K562 (cell line): ENCODE measurements around the gene SPPL2C. TPM values are rescaled to one million over a fixed set of nuclear protein-coding genes. Genes with fewer than 3 reads are reported as not detected.

Experiments used
- BMI1 ChIP-seq: fragments of 150-350 bp; IDR thresholded peaks from 2 replicates; pipeline ENCODE4 v1.6.1; 2014; ENCODE audit warnings: low read length
- C11orf30 ChIP-seq: fragments of 450-650 bp; IDR thresholded peaks from 2 replicates; pipeline ENCODE4 v1.6.1; 2016; ENCODE audit warnings: low read depth, mild to moderate bottlenecking
- HDAC1 ChIP-seq, 2 experiments: fragments of 450-650 bp; IDR thresholded peaks; 2 replicates each; pipeline ENCODE4 v1.6.1; 2016 to 2017; ENCODE audit warnings: inconsistent platforms in 1 of 2, mild to moderate bottlenecking in 1 of 2, moderate library complexity in 1 of 2
- HLTF ChIP-seq: fragments of 450-650 bp; IDR thresholded peaks from 2 replicates; pipeline ENCODE4 v1.6.1; 2016
- KAT2B ChIP-seq: IDR thresholded peaks from one replicate; pipeline ENCODE4 v1.6.1; 2012; ENCODE audit warnings: low read depth, mild to moderate bottlenecking, control low read depth, inconsistent platforms, low read length, moderate library complexity
- MEF2D ChIP-seq: conservative IDR thresholded peaks from 2 replicates; pipeline ENCODE4 v1.6.1; 2016; ENCODE audit warnings: low read depth, missing genetic modification characterization, missing compliant biosample characterization
- MEIS2 ChIP-seq: fragments of 450-650 bp; IDR thresholded peaks from 2 replicates; pipeline ENCODE4 v1.6.1; 2014; ENCODE audit warnings: mild to moderate bottlenecking; ENCODE audit not compliant: partially characterized antibody
- NCOA6 ChIP-seq: fragments of 450-650 bp; IDR thresholded peaks from 2 replicates; pipeline ENCODE4 v1.6.1; 2017; ENCODE audit warnings: mild to moderate bottlenecking
- PRPF4 ChIP-seq: fragments of 200-400 bp; formaldehyde crosslinking; IDR thresholded peaks from one replicate; pipeline ENCODE4 v1.6.1; 2017; ENCODE audit warnings: low read length, low read depth, mild to moderate bottlenecking; ENCODE audit not compliant: insufficient read depth, poor library complexity, severe bottlenecking
- RAD21 ChIP-seq, 2 experiments: fragments of 250-450 bp in 1 of 2; fragments of 450-650 bp in 1 of 2; sonication (Bioruptor Pico) in 1 of 2; formaldehyde crosslinking in 1 of 2; IDR thresholded peaks in 1 of 2; conservative IDR thresholded peaks in 1 of 2; 2 replicates each; pipeline versions ENCODE4 v1.4.0 to v1.8.0; 2020 to 2022; ENCODE audit warnings: mild to moderate bottlenecking in 2 of 2, moderate library complexity in 1 of 2
- RBM39 ChIP-seq: fragments of 200-400 bp; formaldehyde crosslinking; optimal IDR thresholded peaks from 2 replicates; pipeline ENCODE3; 2018; ENCODE audit warnings: low read depth, low read length
- SP2 ChIP-seq: IDR thresholded peaks from 2 replicates; pipeline ENCODE4 v1.6.1; 2011; ENCODE audit warnings: mild to moderate bottlenecking, low read depth, low read length, moderate library complexity; ENCODE audit not compliant: poor library complexity, severe bottlenecking; ENCODE audit errors: extremely low read depth
- TAF15 ChIP-seq: fragments of 200-400 bp; formaldehyde crosslinking; IDR thresholded peaks from 2 replicates; pipeline ENCODE4 v1.6.1; 2017; ENCODE audit warnings: mild to moderate bottlenecking, low read depth, low read length, moderate library complexity
- TAF7 ChIP-seq: fragments of 450-650 bp; IDR thresholded peaks from 2 replicates; pipeline ENCODE4 v1.6.1; 2016; ENCODE audit warnings: missing genetic modification characterization, missing compliant biosample characterization
- TGIF2 ChIP-seq: sonication (generic); formaldehyde crosslinking; IDR thresholded peaks from 2 replicates; pipeline ENCODE4 v1.8.1; 2022; ENCODE audit warnings: mild to moderate bottlenecking, missing genetic modification reagents, moderate library complexity
- ZBTB9 ChIP-seq: fragments of 450-650 bp; formaldehyde crosslinking; IDR thresholded peaks from 2 replicates; pipeline ENCODE4 v1.4.0; 2020; ENCODE audit warnings: mild to moderate bottlenecking, moderate library complexity
- ZEB2 ChIP-seq: fragments of 450-650 bp; IDR thresholded peaks from 2 replicates; pipeline ENCODE4 v1.6.1; 2016
- ZHX1 ChIP-seq: fragments of 150-350 bp; conservative IDR thresholded peaks from 2 replicates; pipeline ENCODE4 v1.6.1; 2014; ENCODE audit warnings: low read length
- ZNF311 ChIP-seq: fragments of 250-450 bp; sonication (Bioruptor Pico); IDR thresholded peaks from 2 replicates; pipeline ENCODE4 v1.4.0; 2020; ENCODE audit warnings: mild to moderate bottlenecking, moderate library complexity
- ZNF639 ChIP-seq, 2 experiments: fragments of 200-800 bp in 1 of 2; sonication (Bioruptor generic) in 1 of 2; sonication (generic) in 1 of 2; formaldehyde crosslinking in 1 of 2; IDR thresholded peaks in 1 of 2; conservative IDR thresholded peaks in 1 of 2; 2 replicates each; pipeline versions ENCODE4 v1.5.0 to v1.6.1; 2016 to 2020; ENCODE audit warnings: missing compliant biosample characterization in 1 of 2, missing genetic modification characterization in 1 of 2, missing genetic modification reagents in 1 of 2
- polyA plus RNA-seq, 8 experiments: library from polyadenylated mRNA; depleted of rRNA in 4 of 8; stranded (reverse) in 5 of 8; unstranded in 3 of 8; fragments of >200 nt; fragmentation: Nextera tagmentation in 2 of 8; fragmentation: Illumina TruSeq in 1 of 8; extraction: Ambion mirVana in 2 of 8; extraction: Trizol in 1 of 8; gene quantifications; 2 replicates each; pipeline versions ENCODE4 v1.2.1 to v1.2.3, GENCODE V29; 2011 to 2014; ENCODE audit warnings: inconsistent platforms in 1 of 8, missing spikeins in 1 of 8
- total RNA-seq, 7 experiments: library from RNA; depleted of rRNA in 6 of 7; stranded (reverse); fragments of >200 nt in 6 of 7; fragmentation: Illumina TruSeq in 2 of 7; extraction: Trizol in 2 of 7; gene quantifications; 2 replicates each; pipeline versions ENCODE4 v1.2.1 to v1.2.3, GENCODE V29; 2011 to 2021; ENCODE audit warnings: low replicate concordance in 1 of 7

The SPPL2C gene
- total and polyA plus RNA-seq, 9 of the 15 experiments (the other 6 are each of a cell fraction or from before 2014, with no cell fraction given), result not detected

GRCh38 chr17:45894022-45894784 is 49.5 kb downstream of the SPPL2C start, which contains the start of gene MAPT (continued):
- TF ChIP-seq ZHX1 (no peak), BMI1 (no peak), TAF7 (tag) (no peak), MEF2D (tag) (no peak), SP2 (peak; percentile 27), RBM39 (no peak), ZNF639 (CRISPR knock-in tag; conservative IDR thresholded peaks at IDR 0.05 in 1 of 2, IDR thresholded peaks at IDR 0.05 in 1 of 2) (peak in 1 of 2 experiments; percentile 70; a peak in 2 of 4 replicates), HLTF (no peak), ZNF311 (CRISPR knock-in tag) (no peak), NCOA6 (no peak), ZBTB9 (CRISPR knock-in tag) (no peak), C11orf30 (no peak), PRPF4 (no peak), TAF15 (no peak), RAD21 (CRISPR knock-in tag; conservative IDR thresholded peaks at IDR 0.05 in 1 of 2, IDR thresholded peaks at IDR 0.05 in 1 of 2) (peak; percentile 62 to 72), ZEB2 (no peak), TGIF2 (CRISPR knock-in tag) (no peak), MEIS2 (peak; percentile 77), HDAC1 (IDR thresholded peaks at IDR 0.05) (peak in 1 of 2 experiments; percentile 40; a peak in 1 of 4 replicates), KAT2B (peak; percentile 44)
